SK-N-SH treated with all-trans-retinoic acid at 6 μM for 48 hours (cell line): ENCODE data around the gene NFIA.

Experiments
- ATAC-seq: fragments of 200-7000 bp; cut with Tn5 transposase; 3 replicates; pipeline ENCODE4 v1.9.1; 2020; ENCODE audit warnings: mild to moderate bottlenecking, moderate library complexity
- ARNTL ChIP-seq: fragments of 450-650 bp; formaldehyde crosslinking; IDR thresholded peaks from 2 replicates; pipeline ENCODE4 v1.5.0; 2020; ENCODE audit warnings: low read depth, mild to moderate bottlenecking, moderate library complexity, borderline replicate concordance
- BACH2 ChIP-seq: fragments of 250-450 bp; sonication (Bioruptor Pico); IDR thresholded peaks from 2 replicates; pipeline ENCODE4 v1.9.0; 2021; ENCODE audit warnings: mild to moderate bottlenecking, borderline replicate concordance
- CREB5 ChIP-seq: fragments of 250-450 bp; sonication (Bioruptor Pico); IDR thresholded peaks from 2 replicates; pipeline ENCODE4 v1.5.1; 2020; ENCODE audit warnings: low read depth, mild to moderate bottlenecking, moderate library complexity
- CSDC2 ChIP-seq: fragments of 250-450 bp; sonication (Bioruptor Pico); IDR thresholded peaks from 2 replicates; pipeline ENCODE4 v1.5.0; 2020; ENCODE audit warnings: mild to moderate bottlenecking, moderate library complexity
- CSRNP3 ChIP-seq: fragments of 250-450 bp; sonication (Bioruptor Pico); IDR thresholded peaks from 2 replicates; pipeline ENCODE4 v1.5.1; 2021; ENCODE audit warnings: mild to moderate bottlenecking, moderate library complexity
- ESRRG ChIP-seq: fragments of 250-450 bp; sonication (Bioruptor Pico); IDR thresholded peaks from 2 replicates; pipeline ENCODE4 v1.6.1; 2021; ENCODE audit warnings: mild to moderate bottlenecking
- GLIS3 ChIP-seq: fragments of 250-450 bp; sonication (Bioruptor Pico); IDR thresholded peaks from 2 replicates; pipeline ENCODE4 v1.5.0; 2020; ENCODE audit warnings: mild to moderate bottlenecking, moderate library complexity
- ISL1 ChIP-seq: fragments of 250-450 bp; sonication (Bioruptor Pico); IDR thresholded peaks from 2 replicates; pipeline ENCODE4 v2.1.2; 2022; ENCODE audit warnings: mild to moderate bottlenecking, moderate library complexity
- OSR1 ChIP-seq: fragments of 250-450 bp; sonication (Bioruptor Pico); IDR thresholded peaks from 2 replicates; pipeline ENCODE4 v1.8.0; 2022; ENCODE audit warnings: moderate library complexity, mild to moderate bottlenecking, inconsistent platforms
- PPARA ChIP-seq: fragments of 250-450 bp; sonication (Bioruptor Pico); IDR thresholded peaks from 2 replicates; pipeline ENCODE4 v1.5.0; 2020; ENCODE audit warnings: mild to moderate bottlenecking, borderline replicate concordance
- RARB ChIP-seq: fragments of 250-450 bp; sonication (Bioruptor Pico); IDR thresholded peaks from 2 replicates; pipeline ENCODE4 v1.8.0; 2021; ENCODE audit warnings: mild to moderate bottlenecking, moderate library complexity
- TSHZ2 ChIP-seq: fragments of 250-450 bp; sonication (Bioruptor Pico); IDR thresholded peaks from 2 replicates; pipeline ENCODE4 v1.5.0; 2020; ENCODE audit warnings: mild to moderate bottlenecking, moderate library complexity
- ZC3H10 ChIP-seq: fragments of 250-450 bp; sonication (Bioruptor Pico); IDR thresholded peaks from 2 replicates; pipeline ENCODE4 v1.5.1; 2021; ENCODE audit warnings: mild to moderate bottlenecking, moderate library complexity
- ZFP30 ChIP-seq: fragments of 450-650 bp; formaldehyde crosslinking; IDR thresholded peaks from 2 replicates; pipeline ENCODE4 v1.5.0; 2022; ENCODE audit warnings: mild to moderate bottlenecking, moderate library complexity
- ZNF565 ChIP-seq: fragments of 450-650 bp; formaldehyde crosslinking; conservative IDR thresholded peaks from 2 replicates; pipeline ENCODE4 v1.5.0; 2020; ENCODE audit warnings: low read depth, mild to moderate bottlenecking, moderate library complexity
- ZNF70 ChIP-seq: fragments of 450-650 bp; formaldehyde crosslinking; IDR thresholded peaks from 2 replicates; pipeline ENCODE4 v1.5.0; 2020; ENCODE audit warnings: mild to moderate bottlenecking, moderate library complexity
- ZNF8 ChIP-seq: fragments of 450-650 bp; formaldehyde crosslinking; IDR thresholded peaks from 2 replicates; pipeline ENCODE4 v1.5.0; 2020; ENCODE audit warnings: mild to moderate bottlenecking, moderate library complexity

Gene NFIA

GRCh38 chr1:61149010-61149860, 66.9 kb downstream of the NFIA start:
- peak; percentile 81 for ATAC-seq
- no peak for TF ChIP-seq ISL1 (CRISPR knock-in tag)
- TF ChIP-seq ZNF565: no peak
- no peak for TF ChIP-seq RARB (CRISPR knock-in tag)
- no peak for TF ChIP-seq TSHZ2
- TF ChIP-seq, all 23 proteins: peak for 0

- TF ChIP-seq ZFP30 (CRISPR knock-in tag) (no peak), PPARA (no peak), CSDC2 (no peak), TSHZ2 (no peak), CSRNP3 (CRISPR knock-in tag) (no peak), ESRRG (CRISPR knock-in tag) (no peak)
- TF ChIP-seq, all 23 proteins: peak for 0
- no peak for ATAC-seq
These were observed 69.2 kb downstream of the NFIA start for GRCh38 chr1:61151565-61151964.

GRCh38 chr1:61152066-61152465, 69.7 kb downstream of the NFIA start:
- ATAC-seq: no peak
- TF ChIP-seq ZC3H10 (CRISPR knock-in tag): no peak
- no peak for TF ChIP-seq ZNF8
- no peak for TF ChIP-seq CREB5 (CRISPR knock-in tag)
- no peak for TF ChIP-seq GLIS3 (CRISPR knock-in tag)
- no peak for TF ChIP-seq ARNTL
- no peak for TF ChIP-seq ZNF70 (CRISPR knock-in tag)
- TF ChIP-seq, all 23 proteins: peak for 0

GRCh38 chr1:61152469-61153105, 70.2 kb downstream of the NFIA start:
- TF ChIP-seq GLIS3 (CRISPR knock-in tag) (no peak), CSDC2 (no peak), ZC3H10 (CRISPR knock-in tag) (no peak), ZNF565 (no peak), ZNF8 (no peak), PPARA (no peak), CSRNP3 (CRISPR knock-in tag) (no peak), ISL1 (CRISPR knock-in tag) (no peak), OSR1 (CRISPR knock-in tag) (no peak), BACH2 (CRISPR knock-in tag) (no peak)
- no peak for ATAC-seq
